ENCODE data around the gene C10orf143.
A peak's percentile ranks its signal among the peaks of the same experiment; 100 is the strongest.
"Not testable (repeated sequence)": the region's sequence is repeated elsewhere in the genome, so short reads cannot be mapped to it uniquely, and the experiment has no call there.

C10orf143 gene

GRCh38 chr10:130136226-130137089 is 25.8 kb upstream of the C10orf143 start, which contains the start of gene GLRX3:
TSS of gene GLRX3 (plus strand) at chr10:130136391. CDS start at chr10:130136421, 30 bp downstream.
- H3K36me3 ChIP-seq (ENCODE audit: control insufficient read depth, insufficient read depth, low read length): no peaks in the 10 kb centered on the region
- H3K4me1 ChIP-seq (ENCODE audit: control insufficient read depth, insufficient read depth, low read length): peaks cover 2% of the 10 kb centered on the region; the same call in 1 of the 2 replicates
- no peaks in the 10 kb centered on the region for H3K9me3 ChIP-seq (ENCODE audit: control insufficient read depth, insufficient read depth, low read length)
- peak within 1 kb of the TSS; percentile 96 for H3K4me3 ChIP-seq (ENCODE audit: low read length)
- DNase-seq (ENCODE audit: low read depth, low spot score): peak; percentile 50
- no peaks in the 10 kb centered on the region for H3K27me3 ChIP-seq (ENCODE audit: control insufficient read depth, insufficient read depth, low read length)
- no CpG with 5 or more reads among the region's 96 CpGs for WGBS (ENCODE audit: insufficient coverage, insufficient read length)
- H3K27ac ChIP-seq (ENCODE audit: low read length): no peak within 1 kb of the TSS

DNA sequence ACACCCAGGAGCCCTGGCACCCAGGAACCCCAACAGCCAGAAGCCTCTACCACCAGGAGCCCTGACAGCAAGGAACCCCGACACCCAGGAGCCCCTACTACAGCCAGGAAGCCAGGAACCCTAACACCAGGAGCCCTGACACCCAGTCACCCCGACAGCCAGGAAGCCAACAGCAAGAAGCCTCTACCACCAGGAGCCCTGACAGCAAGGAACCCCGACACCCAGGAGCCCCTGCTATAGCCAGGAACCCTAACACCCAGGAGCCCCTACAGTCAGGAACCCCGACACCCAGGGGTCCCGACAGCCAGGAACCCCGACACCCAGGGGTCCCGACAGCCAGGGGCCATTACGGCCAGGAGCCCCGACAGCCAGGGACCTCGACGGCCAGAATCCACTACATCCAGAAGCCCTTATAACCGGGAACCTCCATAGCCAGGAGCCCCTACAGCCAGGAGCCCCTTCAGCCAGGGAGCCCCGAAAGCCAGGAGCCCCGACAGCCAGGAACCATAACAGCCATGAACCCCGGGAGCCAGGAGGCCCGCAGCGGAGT is 25.1 kb upstream of the C10orf143 start:
- Histone ChIP-seq H3K9me3 (ENCODE audit: control insufficient read depth, insufficient read depth, low read length) (no peaks in the 10 kb centered on the region), H3K4me1 (ENCODE audit: control insufficient read depth, insufficient read depth, low read length) (peaks cover 2% of the 10 kb centered on the region; the same call in 1 of the 2 replicates), H3K4me3 (ENCODE audit: low read length) (peak overlapping the region; percentile 96; the same call in 1 of the 2 replicates), H3K27ac (ENCODE audit: low read length) (no peak overlapping the region), H3K27me3 (ENCODE audit: control insufficient read depth, insufficient read depth, low read length) (no peaks in the 10 kb centered on the region), H3K36me3 (ENCODE audit: control insufficient read depth, insufficient read depth, low read length) (no peaks in the 10 kb centered on the region)
- DNase-seq (ENCODE audit: low read depth, low spot score): no peak
- no CpG with 5 or more reads among the region's 17 CpGs for WGBS (ENCODE audit: insufficient coverage, insufficient read length)

DNA sequence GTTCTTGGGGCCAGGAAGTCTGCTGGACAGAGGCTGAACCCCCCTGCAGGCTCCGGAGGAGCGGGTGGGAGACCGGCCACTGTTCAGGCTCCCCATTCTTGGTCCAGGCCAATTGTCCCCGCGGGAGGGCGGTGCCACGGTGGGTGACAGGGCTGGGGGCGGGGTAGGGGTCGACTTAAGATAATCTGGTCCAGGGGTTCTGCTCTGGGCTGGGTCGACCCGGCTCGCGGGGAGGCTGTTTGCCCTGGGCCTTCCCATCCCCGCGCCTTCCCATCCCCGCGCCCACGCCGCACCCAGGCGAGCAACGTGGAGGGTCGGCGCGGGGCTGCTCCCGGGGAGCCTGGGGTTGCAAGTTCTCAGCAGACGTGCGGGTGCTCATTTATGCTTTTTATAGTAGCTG is 18.3 kb upstream of the C10orf143 start:
- Histone ChIP-seq H3K4me1 (ENCODE audit: control insufficient read depth, insufficient read depth, low read length) (peaks cover 1% of the 10 kb centered on the region; the same call in 1 of the 2 replicates), H3K9me3 (ENCODE audit: control insufficient read depth, insufficient read depth, low read length) (no peaks in the 10 kb centered on the region), H3K36me3 (ENCODE audit: control insufficient read depth, insufficient read depth, low read length) (no peaks in the 10 kb centered on the region), H3K27me3 (ENCODE audit: control insufficient read depth, insufficient read depth, low read length) (no peaks in the 10 kb centered on the region; the same call in 1 of the 2 replicates), H3K4me3 (ENCODE audit: low read length) (no peak overlapping the region), H3K27ac (ENCODE audit: low read length) (no peak overlapping the region)
- DNase-seq (ENCODE audit: low read depth, low spot score): no peak
- WGBS (ENCODE audit: insufficient coverage, insufficient read length): no CpG with 5 or more reads among the region's 27 CpGs

DNA sequence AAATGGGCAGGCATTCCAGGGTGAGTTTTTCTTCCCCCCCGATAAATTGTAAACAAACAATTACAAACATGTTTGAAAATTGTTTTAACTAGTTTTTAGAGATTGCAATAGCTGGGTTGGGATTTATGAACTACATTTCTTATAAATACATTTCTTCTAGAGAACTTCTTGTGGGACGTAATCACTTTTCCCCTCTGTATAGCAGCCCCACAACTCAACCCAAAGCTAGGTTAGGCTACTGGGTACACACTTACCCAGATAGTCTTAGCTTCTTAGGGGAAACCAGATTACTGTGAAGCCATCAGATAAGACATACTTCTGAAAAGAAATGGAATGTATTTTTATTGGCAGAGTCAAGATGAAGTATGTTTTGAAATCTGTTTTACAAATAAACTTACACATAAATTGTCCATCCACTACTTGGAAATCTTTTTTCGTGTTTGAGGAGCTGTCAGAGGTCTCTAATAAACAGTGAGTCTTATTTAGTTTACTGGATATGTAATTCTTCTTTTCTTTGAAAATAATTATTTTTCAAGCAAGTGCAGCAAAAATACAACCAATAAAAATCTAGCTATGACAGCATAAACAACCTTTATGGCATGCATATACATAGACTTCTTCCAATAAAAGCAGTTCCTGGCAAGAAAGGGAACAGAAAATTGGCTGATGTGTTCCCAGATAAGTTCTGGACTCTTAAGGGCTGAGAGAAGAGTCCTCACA is 17.6 kb upstream of the C10orf143 start:
- H3K9me3 ChIP-seq (ENCODE audit: control insufficient read depth, insufficient read depth, low read length): no peaks in the 10 kb centered on the region
- WGBS (ENCODE audit: insufficient coverage, insufficient read length): no CpG with 5 or more reads among the region's 3 CpGs
- peaks cover 1% of the 10 kb centered on the region; the same call in 1 of the 2 replicates for H3K4me1 ChIP-seq (ENCODE audit: control insufficient read depth, insufficient read depth, low read length)
- DNase-seq (ENCODE audit: low read depth, low spot score): no peak
- H3K36me3 ChIP-seq (ENCODE audit: control insufficient read depth, insufficient read depth, low read length): no peaks in the 10 kb centered on the region
- H3K27me3 ChIP-seq (ENCODE audit: control insufficient read depth, insufficient read depth, low read length): no peaks in the 10 kb centered on the region; the same call in 1 of the 2 replicates
- no peak overlapping the region for H3K4me3 ChIP-seq (ENCODE audit: low read length)
- H3K27ac ChIP-seq (ENCODE audit: low read length): no peak overlapping the region

DNA sequence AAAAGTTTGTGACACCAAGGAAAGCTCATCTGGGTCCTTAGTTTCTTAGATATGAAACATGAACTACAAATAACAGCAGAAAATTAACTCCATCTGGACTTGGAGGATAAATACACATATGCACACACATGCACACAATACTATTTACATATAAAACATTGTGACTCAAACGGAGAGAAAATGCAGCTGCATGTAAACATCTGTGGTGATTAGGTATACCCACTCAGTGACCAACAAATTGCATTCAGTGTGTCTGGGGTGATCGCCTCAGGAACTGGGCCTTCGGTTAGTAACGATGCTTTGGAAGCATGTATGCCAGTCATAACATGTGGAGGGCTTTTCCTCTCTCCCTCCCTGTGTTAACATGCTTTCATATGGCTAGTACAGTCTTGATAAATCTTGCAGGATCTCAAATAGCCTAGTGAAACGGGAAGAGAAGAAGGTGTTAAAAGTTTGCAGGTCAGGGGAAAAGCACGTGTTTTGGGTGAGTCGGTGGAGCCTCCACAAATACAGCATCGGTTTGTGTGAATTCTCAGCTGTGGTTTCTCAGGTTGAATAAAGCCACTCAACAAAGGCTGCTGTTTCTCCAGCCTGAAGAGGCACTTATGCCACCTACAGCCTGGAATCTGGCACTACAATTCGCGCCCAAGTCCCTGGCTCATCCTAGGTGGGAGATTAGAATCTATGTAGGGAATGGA is 16.9 kb upstream of the C10orf143 start:
- Histone ChIP-seq H3K4me1 (ENCODE audit: control insufficient read depth, insufficient read depth, low read length) (peaks cover 1% of the 10 kb centered on the region; the same call in 1 of the 2 replicates), H3K4me3 (ENCODE audit: low read length) (no peak overlapping the region), H3K27ac (ENCODE audit: low read length) (no peak overlapping the region), H3K36me3 (ENCODE audit: control insufficient read depth, insufficient read depth, low read length) (no peaks in the 10 kb centered on the region), H3K27me3 (ENCODE audit: control insufficient read depth, insufficient read depth, low read length) (no peaks in the 10 kb centered on the region; the same call in 1 of the 2 replicates), H3K9me3 (ENCODE audit: control insufficient read depth, insufficient read depth, low read length) (no peaks in the 10 kb centered on the region)
- no CpG with 5 or more reads among the region's 10 CpGs for WGBS (ENCODE audit: insufficient coverage, insufficient read length)
- peak; percentile 78 for DNase-seq (ENCODE audit: low read depth, low spot score)

DNA sequence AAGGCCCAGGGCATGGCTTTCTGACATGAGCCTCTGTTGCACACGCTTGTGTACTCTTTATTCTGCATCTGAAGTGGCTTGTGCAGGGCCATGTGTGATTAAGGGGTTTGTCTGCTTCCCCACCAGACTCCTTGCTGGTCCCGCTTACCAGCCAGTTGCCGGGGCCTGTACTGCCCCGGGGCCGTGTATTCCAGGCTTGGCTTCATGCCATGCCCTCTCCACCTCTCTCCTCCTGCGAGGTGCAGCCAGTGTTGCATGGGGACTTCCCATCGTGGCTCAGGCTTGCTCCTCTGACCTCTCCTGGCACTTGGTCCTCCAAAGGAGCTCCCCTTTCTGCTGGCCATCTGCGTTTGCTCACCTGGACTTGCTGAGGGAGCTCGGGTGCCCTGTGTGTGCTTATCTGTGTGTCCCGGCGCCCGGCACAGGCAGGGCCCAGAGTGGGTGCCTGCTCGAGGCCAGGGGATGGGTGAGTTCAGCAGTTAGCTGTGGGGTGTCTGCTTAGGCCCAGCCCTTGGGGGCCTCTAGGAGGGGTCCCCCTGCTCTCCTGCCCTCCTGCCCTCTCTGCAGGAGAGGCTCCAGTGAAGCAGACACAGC is 11.0 kb upstream of the C10orf143 start:
- Histone ChIP-seq H3K9me3 (ENCODE audit: control insufficient read depth, insufficient read depth, low read length) (no peaks in the 10 kb centered on the region), H3K27ac (ENCODE audit: low read length) (no peak overlapping the region)
- no CpG with 5 or more reads among the region's 13 CpGs for WGBS (ENCODE audit: insufficient coverage, insufficient read length)

GRCh38 chr10:130117535-130117934 is 6.9 kb upstream of the C10orf143 start:
- not testable (repeated sequence) for H3K4me1 ChIP-seq (ENCODE audit: control insufficient read depth, insufficient read depth, low read length); H3K36me3 ChIP-seq (ENCODE audit: control insufficient read depth, insufficient read depth, low read length); H3K4me3 ChIP-seq (ENCODE audit: low read length); DNase-seq (ENCODE audit: low read depth, low spot score); H3K27ac ChIP-seq (ENCODE audit: low read length); H3K27me3 ChIP-seq (ENCODE audit: control insufficient read depth, insufficient read depth, low read length); H3K9me3 ChIP-seq (ENCODE audit: control insufficient read depth, insufficient read depth, low read length)
- no CpG with 5 or more reads among the region's 6 CpGs for WGBS (ENCODE audit: insufficient coverage, insufficient read length)

More for the DNA sequence above, 11.0 kb upstream of the C10orf143 start:
- no peaks in the 10 kb centered on the region for H3K27me3 ChIP-seq (ENCODE audit: control insufficient read depth, insufficient read depth, low read length)
- H3K4me1 ChIP-seq (ENCODE audit: control insufficient read depth, insufficient read depth, low read length): no peaks in the 10 kb centered on the region
- H3K4me3 ChIP-seq (ENCODE audit: low read length): no peak overlapping the region
- H3K36me3 ChIP-seq (ENCODE audit: control insufficient read depth, insufficient read depth, low read length): no peaks in the 10 kb centered on the region
- DNase-seq (ENCODE audit: low read depth, low spot score): no peak

DNA sequence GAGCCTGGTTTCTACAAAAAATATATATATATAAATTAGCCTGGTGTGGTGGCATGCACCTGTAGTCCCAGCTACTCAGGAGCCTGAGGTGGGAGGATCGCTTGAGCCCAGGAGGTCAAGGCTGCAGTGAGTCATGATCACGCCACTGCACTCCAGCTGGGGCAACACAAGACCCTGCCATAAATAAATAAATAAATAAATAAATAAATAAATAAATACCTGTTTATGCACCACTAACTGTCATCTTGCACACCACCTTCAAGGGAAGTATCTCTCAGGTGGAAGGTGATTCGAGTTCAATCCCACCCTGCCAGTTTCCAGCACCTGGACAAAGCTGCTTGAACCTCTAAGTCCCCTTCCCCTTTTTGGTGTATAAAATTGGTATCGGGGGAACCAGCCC is 6.3 kb upstream of the C10orf143 start:
- not testable (repeated sequence) for H3K36me3 ChIP-seq (ENCODE audit: control insufficient read depth, insufficient read depth, low read length); H3K9me3 ChIP-seq (ENCODE audit: control insufficient read depth, insufficient read depth, low read length); H3K27ac ChIP-seq (ENCODE audit: low read length); DNase-seq (ENCODE audit: low read depth, low spot score); H3K4me1 ChIP-seq (ENCODE audit: control insufficient read depth, insufficient read depth, low read length); H3K27me3 ChIP-seq (ENCODE audit: control insufficient read depth, insufficient read depth, low read length); H3K4me3 ChIP-seq (ENCODE audit: low read length)
- WGBS (ENCODE audit: insufficient coverage, insufficient read length): no CpG with 5 or more reads among the region's 4 CpGs

DNA sequence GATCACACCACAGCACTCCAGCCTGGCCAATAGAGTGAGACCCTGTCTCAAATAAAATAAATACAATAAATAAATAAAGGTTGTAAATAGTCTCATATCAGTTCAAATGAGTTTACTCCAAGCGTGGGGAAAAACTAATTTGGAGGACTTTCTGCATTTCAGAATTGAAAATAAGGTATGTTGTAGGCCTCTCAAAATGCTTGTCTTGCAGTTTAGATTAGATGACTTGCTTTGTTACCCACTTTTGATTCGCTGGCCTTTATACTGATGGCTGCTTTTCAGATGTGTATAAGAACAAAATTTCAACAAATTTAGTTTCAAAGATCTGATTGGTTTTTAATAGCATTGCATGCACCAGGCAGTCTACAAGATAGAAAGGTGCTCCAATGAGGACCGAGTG is 2.2 kb upstream of the C10orf143 start:
- no peak for DNase-seq (ENCODE audit: low read depth, low spot score)
- no peaks in the 10 kb centered on the region for H3K9me3 ChIP-seq (ENCODE audit: control insufficient read depth, insufficient read depth, low read length)
- no peaks in the 10 kb centered on the region for H3K27me3 ChIP-seq (ENCODE audit: control insufficient read depth, insufficient read depth, low read length)
- no peaks in the 10 kb centered on the region for H3K36me3 ChIP-seq (ENCODE audit: control insufficient read depth, insufficient read depth, low read length)
- H3K4me3 ChIP-seq (ENCODE audit: low read length): no peak overlapping the region
- WGBS (ENCODE audit: insufficient coverage, insufficient read length): no CpG with 5 or more reads among the region's 3 CpGs
- H3K4me1 ChIP-seq (ENCODE audit: control insufficient read depth, insufficient read depth, low read length): peaks cover 1% of the 10 kb centered on the region; the same call in 1 of the 2 replicates
- no peak overlapping the region for H3K27ac ChIP-seq (ENCODE audit: low read length)
